Spleen (tissue), 7 donors: ENCODE results near the gene VMP1.
"Not testable (repeated sequence)": the region's sequence is repeated elsewhere in the genome, so short reads cannot be mapped to it uniquely, and the experiment has no call there.

Experiments used
- POLR2A ChIP-seq, 3 donors: fragments of 450-650 bp; IDR thresholded peaks; one replicate each; pipeline ENCODE4 v1.5.1; 2017; ENCODE audit warnings: antibody characterized with exemption in 3 of 3, mild to moderate bottlenecking in 1 of 3
- POLR2AphosphoS5 ChIP-seq, 3 donors: sonication (generic); formaldehyde crosslinking; IDR thresholded peaks; one replicate each; pipeline ENCODE4 v1.5.1; 2017; ENCODE audit warnings: antibody characterized with exemption in 3 of 3
- TF ChIP-seq, protein P1 (sequence below), 11 experiments: fragments of 200-600 bp in 7 of 11; fragments of 450-650 bp in 4 of 11; sonication (generic) in 4 of 11; IDR thresholded peaks in 8 of 11; conservative IDR thresholded peaks in 3 of 11; 1 replicate in 7 of 11; 2 replicates in 4 of 11; pipeline versions ENCODE4 v1.4.0 to v1.8.0; 2016 to 2021; ENCODE audit warnings: antibody characterized with exemption in 11 of 11, inconsistent platforms in 4 of 11, mild to moderate bottlenecking in 1 of 11
- donor health status: DM: no; HTN: no; CAD: no; lungs with moderate emphysema.
- donor health status: DM: no; HTN: no; CAD: no.
- donor health status: DM: no; HTN: no; CAD: no.

DNA sequence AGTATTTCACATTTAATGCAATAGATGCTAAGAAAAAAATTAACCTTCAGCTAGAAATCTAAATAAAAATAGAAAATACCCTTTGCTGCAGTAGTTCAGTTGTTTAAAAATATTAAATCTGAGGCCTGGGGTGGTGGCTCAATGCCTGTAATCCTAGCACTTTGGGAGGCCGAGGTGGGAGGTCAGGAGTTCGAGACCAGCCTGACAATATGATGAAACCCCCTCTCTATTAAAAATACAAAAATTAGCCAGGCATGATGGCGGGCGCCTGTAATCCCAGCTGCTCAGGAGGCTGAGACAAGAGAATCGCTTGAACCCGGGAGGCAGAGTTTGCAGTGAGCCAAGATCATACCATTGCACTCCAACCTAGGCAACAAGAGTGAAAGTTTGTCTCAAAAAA, 98.9 kb downstream of the VMP1 start:
- TF ChIP-seq, protein P1, sequence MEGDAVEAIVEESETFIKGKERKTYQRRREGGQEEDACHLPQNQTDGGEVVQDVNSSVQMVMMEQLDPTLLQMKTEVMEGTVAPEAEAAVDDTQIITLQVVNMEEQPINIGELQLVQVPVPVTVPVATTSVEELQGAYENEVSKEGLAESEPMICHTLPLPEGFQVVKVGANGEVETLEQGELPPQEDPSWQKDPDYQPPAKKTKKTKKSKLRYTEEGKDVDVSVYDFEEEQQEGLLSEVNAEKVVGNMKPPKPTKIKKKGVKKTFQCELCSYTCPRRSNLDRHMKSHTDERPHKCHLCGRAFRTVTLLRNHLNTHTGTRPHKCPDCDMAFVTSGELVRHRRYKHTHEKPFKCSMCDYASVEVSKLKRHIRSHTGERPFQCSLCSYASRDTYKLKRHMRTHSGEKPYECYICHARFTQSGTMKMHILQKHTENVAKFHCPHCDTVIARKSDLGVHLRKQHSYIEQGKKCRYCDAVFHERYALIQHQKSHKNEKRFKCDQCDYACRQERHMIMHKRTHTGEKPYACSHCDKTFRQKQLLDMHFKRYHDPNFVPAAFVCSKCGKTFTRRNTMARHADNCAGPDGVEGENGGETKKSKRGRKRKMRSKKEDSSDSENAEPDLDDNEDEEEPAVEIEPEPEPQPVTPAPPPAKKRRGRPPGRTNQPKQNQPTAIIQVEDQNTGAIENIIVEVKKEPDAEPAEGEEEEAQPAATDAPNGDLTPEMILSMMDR (IDR thresholded peaks at IDR 0.05 in 8 of 11, conservative IDR thresholded peaks at IDR 0.05 in 3 of 11), result not testable (repeated sequence)
- TF ChIP-seq POLR2A, POLR2AphosphoS5 (IDR thresholded peaks at IDR 0.05): not testable (repeated sequence)
